PC-3 (cell line): ENCODE measurements around the gene BFSP1. TPM values are rescaled to one million over a fixed set of nuclear protein-coding genes. Genes with fewer than 3 reads are reported as not detected.

Experiments
- ATAC-seq: fragments of 200-7000 bp; cut with Tn5 transposase; 2 replicates; pipeline ENCODE4 v1.9.1; 2020; ENCODE audit warnings: mild to moderate bottlenecking, moderate library complexity
- BruUV-seq: library from RNA; stranded (reverse); fragments of 400-500 nt; replicated peaks from 2 replicates; lab custom pipeline; 2021; lab: Mats Ljungman, UMichigan
- CTCF ChIA-PET: fragments of 300-600 bp; sonication (Branson Sonifier 250); formaldehyde crosslinking; loops from one replicate; lab custom pipeline; 2022; ENCODE audit warnings: antibody characterized with exemption; lab: Charles Lee
- POLR2A ChIA-PET: fragments of 300-600 bp; sonication (Branson Sonifier 250); formaldehyde crosslinking; loops from one replicate; lab custom pipeline; 2022; ENCODE audit warnings: antibody characterized with exemption; ENCODE audit not compliant: unreplicated experiment; lab: Charles Lee
- DNase-seq: peaks from one replicate; pipeline ENCODE4 v3.0.0-alpha.2; 2015
- H2AFZ ChIP-seq: fragments of 300-600 bp; sonication (generic); 2 replicates; pipeline ENCODE4 v1.6.0; 2016; ENCODE audit warnings: antibody characterized with exemption, low read length
- H3F3A ChIP-seq: fragments of 300-600 bp; sonication (generic); one replicate; pipeline ENCODE4 v1.6.0; 2017; ENCODE audit warnings: antibody characterized with exemption, low read length, control low read depth, mild to moderate bottlenecking; ENCODE audit not compliant: unreplicated experiment
- H3K27ac ChIP-seq: fragments of 300-600 bp; sonication (generic); 2 replicates; pipeline ENCODE4 v1.5.1; 2016; ENCODE audit warnings: mild to moderate bottlenecking, low read length
- H3K27me3 ChIP-seq: fragments of 300-600 bp; sonication (generic); 2 replicates; pipeline ENCODE4 v1.6.1; 2016; ENCODE audit warnings: low read length, mixed read lengths
- H3K36me3 ChIP-seq: fragments of 300-600 bp; sonication (generic); 2 replicates; pipeline ENCODE4 v1.6.1; 2016; ENCODE audit warnings: low read depth, mixed run types, low read length, mixed read lengths
- H3K4me1 ChIP-seq: fragments of 300-600 bp; sonication (generic); 2 replicates; pipeline ENCODE4 v1.5.1; 2016; ENCODE audit warnings: low read length; ENCODE audit not compliant: insufficient read depth
- H3K4me2 ChIP-seq: fragments of 300-600 bp; sonication (generic); 2 replicates; pipeline ENCODE4 v1.6.0; 2016; ENCODE audit warnings: low read length
- H3K4me3 ChIP-seq: fragments of 300-600 bp; sonication (generic); 2 replicates; pipeline ENCODE4 v1.5.1; 2016; ENCODE audit warnings: mild to moderate bottlenecking, low read length, mixed read lengths
- H3K79me2 ChIP-seq: fragments of 300-600 bp; sonication (generic); 2 replicates; pipeline ENCODE4 v1.6.1; 2017; ENCODE audit warnings: low read length, mixed read lengths
- H3K9ac ChIP-seq: fragments of 300-600 bp; sonication (generic); 2 replicates; pipeline ENCODE4 v1.6.0; 2016; ENCODE audit warnings: mild to moderate bottlenecking, low read length
- H3K9me2 ChIP-seq: fragments of 300-600 bp; sonication (generic); replicated peaks from 2 replicates; pipeline ENCODE4 v1.6.1; 2016; ENCODE audit warnings: mixed run types, low read length, mixed read lengths
- H3K9me3 ChIP-seq: fragments of 300-600 bp; sonication (generic); 2 replicates; pipeline ENCODE4 v1.6.1; 2016; ENCODE audit warnings: low read length, mixed read lengths
- H4K20me1 ChIP-seq: fragments of 300-600 bp; sonication (generic); 2 replicates; pipeline ENCODE4 v1.6.1; 2016; ENCODE audit warnings: low read length, mixed read lengths
- EZH2 ChIP-seq: fragments of 300-600 bp; sonication (generic); IDR thresholded peaks from one replicate; pipeline ENCODE4 v1.6.1; 2017; ENCODE audit warnings: antibody characterized with exemption, mild to moderate bottlenecking, low read length; ENCODE audit not compliant: unreplicated experiment
- EZH2phosphoT487 ChIP-seq: fragments of 300-600 bp; sonication (generic); IDR thresholded peaks from 2 replicates; pipeline ENCODE4 v1.6.1; 2018; ENCODE audit warnings: mild to moderate bottlenecking, antibody characterized with exemption, low read length, borderline replicate concordance
- intact Hi-C: fragments of 100-400 bp; cut with micrococcal nuclease; formaldehyde crosslinking; loops from 2 replicates; pipeline ENCODE4 v1.9.0; 2023
- total RNA-seq: library from RNA; depleted of rRNA; stranded (reverse); fragments of >200 nt; gene quantifications from 2 replicates; pipeline ENCODE4 v1.2.3, GENCODE V29; 2014
- TF ChIP-seq, protein P1 (sequence below): fragments of 300-600 bp; sonication (generic); conservative IDR thresholded peaks from 2 replicates; pipeline ENCODE4 v1.5.1; 2017; ENCODE audit warnings: antibody characterized with exemption, low read depth, mild to moderate bottlenecking, low read length

The BFSP1 gene
- total RNA-seq, 1 experiment from 2014 or later: 2.7 TPM

DNA sequence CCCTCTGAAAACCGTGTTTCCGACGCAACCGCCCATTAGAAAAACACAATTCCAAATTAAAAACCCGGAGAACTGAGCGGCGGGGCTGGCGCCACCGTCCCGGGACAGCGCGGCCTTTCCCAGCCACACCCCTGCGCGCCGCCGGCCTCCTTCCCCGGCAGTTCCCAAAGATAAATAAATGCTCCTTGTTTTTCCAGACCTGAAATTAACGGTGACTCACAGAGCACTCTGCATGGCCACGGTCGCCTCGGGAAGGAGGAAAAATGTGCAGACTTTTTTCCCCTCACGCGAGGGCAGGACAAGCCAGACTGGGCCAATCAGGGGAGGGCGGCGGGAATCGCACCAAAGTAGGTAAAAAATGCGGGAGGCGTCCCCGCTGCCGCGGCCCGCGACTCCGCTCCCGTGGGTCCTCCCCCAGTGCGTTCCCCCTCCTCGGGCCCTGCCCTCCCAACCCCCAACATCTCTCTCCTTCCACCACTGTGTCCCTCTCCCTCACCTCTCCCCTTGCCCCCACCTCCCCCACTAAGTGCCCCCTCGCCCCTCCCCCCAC lies 37.9 kb upstream of the BFSP1 start:
- DNase-seq: peak; percentile 98
- CTCF ChIA-PET: no interaction called here

GRCh38 chr20:17568045-17568788 lies 37.0 kb upstream of the BFSP1 start:
- intact Hi-C loops: no loop called here
- H3K9me2 ChIP-seq: no peaks in the 10 kb centered on the region
- no TSS peak for BruUV-seq
- peak overlapping the region; percentile 96 for H3K9ac ChIP-seq
- no peak for TF ChIP-seq EZH2
- TF ChIP-seq, protein P1, sequence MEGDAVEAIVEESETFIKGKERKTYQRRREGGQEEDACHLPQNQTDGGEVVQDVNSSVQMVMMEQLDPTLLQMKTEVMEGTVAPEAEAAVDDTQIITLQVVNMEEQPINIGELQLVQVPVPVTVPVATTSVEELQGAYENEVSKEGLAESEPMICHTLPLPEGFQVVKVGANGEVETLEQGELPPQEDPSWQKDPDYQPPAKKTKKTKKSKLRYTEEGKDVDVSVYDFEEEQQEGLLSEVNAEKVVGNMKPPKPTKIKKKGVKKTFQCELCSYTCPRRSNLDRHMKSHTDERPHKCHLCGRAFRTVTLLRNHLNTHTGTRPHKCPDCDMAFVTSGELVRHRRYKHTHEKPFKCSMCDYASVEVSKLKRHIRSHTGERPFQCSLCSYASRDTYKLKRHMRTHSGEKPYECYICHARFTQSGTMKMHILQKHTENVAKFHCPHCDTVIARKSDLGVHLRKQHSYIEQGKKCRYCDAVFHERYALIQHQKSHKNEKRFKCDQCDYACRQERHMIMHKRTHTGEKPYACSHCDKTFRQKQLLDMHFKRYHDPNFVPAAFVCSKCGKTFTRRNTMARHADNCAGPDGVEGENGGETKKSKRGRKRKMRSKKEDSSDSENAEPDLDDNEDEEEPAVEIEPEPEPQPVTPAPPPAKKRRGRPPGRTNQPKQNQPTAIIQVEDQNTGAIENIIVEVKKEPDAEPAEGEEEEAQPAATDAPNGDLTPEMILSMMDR: no peak
- no peak for TF ChIP-seq EZH2phosphoT487
- peak overlapping the region; percentile 97 for H3K4me2 ChIP-seq
- H2AFZ ChIP-seq: peak overlapping the region; percentile 21
- no peaks in the 10 kb centered on the region for H3F3A ChIP-seq
- H3K4me3 ChIP-seq: peak overlapping the region; percentile 61
- POLR2A ChIA-PET: no interaction called here
- no peaks in the 10 kb centered on the region; the same call in 1 of the 2 replicates for H3K36me3 ChIP-seq
- peaks cover 45% of the 10 kb centered on the region for H3K79me2 ChIP-seq
- no peaks in the 10 kb centered on the region for H3K9me3 ChIP-seq
- peaks cover 30% of the 10 kb centered on the region for H4K20me1 ChIP-seq
- CTCF ChIA-PET: no interaction called here
- peaks cover 38% of the 10 kb centered on the region for H3K4me1 ChIP-seq
- DNase-seq: peak; percentile 47
- H3K27ac ChIP-seq: peak overlapping the region; percentile 89
- H3K27me3 ChIP-seq: no peaks in the 10 kb centered on the region
- no peak for ATAC-seq

More for the DNA sequence above, 37.9 kb upstream of the BFSP1 start:
- Histone ChIP-seq H2AFZ (peak overlapping the region; percentile 21), H3K9ac (peak overlapping the region; percentile 96), H3K79me2 (peaks cover 53% of the 10 kb centered on the region), H3K4me3 (peak overlapping the region; percentile 61), H3K4me1 (peaks cover 39% of the 10 kb centered on the region), H3K27ac (peak overlapping the region; percentile 89), H3K36me3 (no peaks in the 10 kb centered on the region; the same call in 1 of the 2 replicates), H3F3A (no peaks in the 10 kb centered on the region), H4K20me1 (peaks cover 38% of the 10 kb centered on the region), H3K27me3 (no peaks in the 10 kb centered on the region), H3K4me2 (peak overlapping the region; percentile 97), H3K9me2 (no peaks in the 10 kb centered on the region), H3K9me3 (no peaks in the 10 kb centered on the region)
- POLR2A ChIA-PET: interaction anchor here (0.6 to 1.1 kb wide), 3 partner anchors 10 to 26 kb away, joined by 5 to 26 read pairs (median 11); no protein-coding TSS in a partner anchor
- peak; percentile 66 for ATAC-seq
- BruUV-seq: no TSS peak
- intact Hi-C loops: loop anchor here (1.0 kb wide), 1 partner anchor 11 kb away; no protein-coding TSS in a partner anchor
- TF ChIP-seq EZH2phosphoT487: no peak
- TF ChIP-seq EZH2: no peak
- TF ChIP-seq, protein P1: no peak
